ENCODE results near the gene GRIK3.

The GRIK3 gene

DNA sequence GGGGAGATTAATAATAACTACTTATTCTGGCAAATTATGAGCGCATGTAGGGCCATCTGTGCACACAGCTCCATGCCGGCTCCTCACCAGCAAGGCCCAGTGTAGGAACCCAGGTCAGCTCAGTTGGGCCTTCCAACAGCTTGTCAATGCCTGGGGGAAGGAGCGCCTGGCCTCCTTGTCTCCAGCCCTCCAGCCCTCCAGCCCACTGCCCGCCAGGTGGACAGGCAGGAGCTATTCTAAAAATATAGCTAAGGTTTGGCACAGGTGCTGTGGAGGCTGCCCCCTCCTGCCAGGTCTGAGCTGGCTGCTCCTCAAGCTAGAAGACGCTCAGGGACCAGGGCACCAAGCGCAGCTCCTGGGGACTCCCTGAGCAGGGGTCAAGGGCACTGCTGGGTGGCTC lies 85.7 kb downstream of the GRIK3 start:
- DNase-seq (ENCODE audit: insufficient read length, low spot score) (no peak), FAIRE-seq (no peak)
- TF ChIP-seq, protein P1, sequence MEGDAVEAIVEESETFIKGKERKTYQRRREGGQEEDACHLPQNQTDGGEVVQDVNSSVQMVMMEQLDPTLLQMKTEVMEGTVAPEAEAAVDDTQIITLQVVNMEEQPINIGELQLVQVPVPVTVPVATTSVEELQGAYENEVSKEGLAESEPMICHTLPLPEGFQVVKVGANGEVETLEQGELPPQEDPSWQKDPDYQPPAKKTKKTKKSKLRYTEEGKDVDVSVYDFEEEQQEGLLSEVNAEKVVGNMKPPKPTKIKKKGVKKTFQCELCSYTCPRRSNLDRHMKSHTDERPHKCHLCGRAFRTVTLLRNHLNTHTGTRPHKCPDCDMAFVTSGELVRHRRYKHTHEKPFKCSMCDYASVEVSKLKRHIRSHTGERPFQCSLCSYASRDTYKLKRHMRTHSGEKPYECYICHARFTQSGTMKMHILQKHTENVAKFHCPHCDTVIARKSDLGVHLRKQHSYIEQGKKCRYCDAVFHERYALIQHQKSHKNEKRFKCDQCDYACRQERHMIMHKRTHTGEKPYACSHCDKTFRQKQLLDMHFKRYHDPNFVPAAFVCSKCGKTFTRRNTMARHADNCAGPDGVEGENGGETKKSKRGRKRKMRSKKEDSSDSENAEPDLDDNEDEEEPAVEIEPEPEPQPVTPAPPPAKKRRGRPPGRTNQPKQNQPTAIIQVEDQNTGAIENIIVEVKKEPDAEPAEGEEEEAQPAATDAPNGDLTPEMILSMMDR (IDR thresholded peaks at IDR 0.05; ENCODE audit: insufficient read depth, missing control alignments) = no peak

DNA sequence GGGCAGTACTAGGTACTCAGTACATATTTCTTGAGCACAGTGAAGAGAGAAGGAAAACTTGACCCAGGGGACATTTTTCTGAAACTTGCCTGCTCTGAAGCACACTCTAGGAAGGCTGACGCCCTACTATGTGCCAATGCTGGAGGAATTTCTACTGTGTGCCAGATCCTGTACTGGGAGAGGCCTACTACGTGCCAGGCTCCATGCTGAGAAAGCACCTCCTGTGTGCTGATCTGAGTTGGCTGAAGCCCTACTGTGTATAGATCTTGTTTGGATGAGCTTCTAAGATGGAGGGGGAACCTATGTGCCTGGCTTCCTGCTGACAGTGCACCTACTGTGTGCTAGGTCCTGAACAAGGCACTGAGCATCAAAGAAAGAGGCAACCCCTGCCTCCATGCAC lies 86.2 kb downstream of the GRIK3 start:
- FAIRE-seq (no peak), DNase-seq (ENCODE audit: insufficient read length, low spot score) (no peak)
- TF ChIP-seq, protein P1 (IDR thresholded peaks at IDR 0.05; ENCODE audit: insufficient read depth, missing control alignments) = no peak

DNA sequence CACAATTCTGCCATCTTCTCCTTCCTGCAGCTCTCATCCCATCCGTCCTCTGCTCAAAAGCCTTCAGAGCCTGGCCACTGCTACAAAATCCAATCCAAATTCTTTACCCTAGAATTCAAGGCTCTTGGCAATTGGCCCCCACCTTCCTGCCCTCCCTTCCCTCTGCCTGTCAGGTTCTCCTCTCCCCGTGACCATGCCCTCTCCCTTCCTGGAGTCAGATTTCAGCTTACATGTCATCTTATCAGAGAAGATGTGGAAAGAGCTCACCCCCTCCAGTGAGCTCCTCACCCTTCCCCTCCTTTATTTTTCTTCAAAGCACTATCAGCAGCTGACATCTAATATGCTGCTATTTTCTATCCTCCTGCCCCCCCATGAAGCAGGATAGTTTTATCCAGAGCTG lies 86.9 kb downstream of the GRIK3 start:
- no peak for FAIRE-seq

DNA sequence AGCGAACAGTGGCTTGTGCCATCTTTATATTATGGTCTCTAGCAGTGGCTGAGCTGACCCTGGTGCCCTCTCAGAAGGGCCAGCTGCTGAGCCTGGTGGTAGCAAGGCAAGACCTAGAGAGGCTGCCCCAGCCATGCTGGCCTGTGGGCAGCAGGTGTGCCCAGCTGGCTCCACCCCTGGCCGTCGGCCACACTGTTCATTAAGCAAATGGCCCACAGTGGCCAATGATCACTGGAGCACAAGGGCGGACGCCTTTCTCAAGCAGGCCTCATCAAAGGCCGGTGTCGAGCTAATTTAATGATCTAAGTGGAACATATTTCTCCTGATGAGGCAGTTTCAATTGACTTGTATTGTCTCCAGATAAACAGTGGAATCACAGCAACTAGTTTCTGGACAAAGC lies 89.4 kb downstream of the GRIK3 start:
- DNase-seq (ENCODE audit: insufficient read length, low spot score) (no peak), FAIRE-seq (no peak)
- TF ChIP-seq, protein P1 (IDR thresholded peaks at IDR 0.05; ENCODE audit: insufficient read depth, missing control alignments) = no peak

More for the DNA sequence above, 86.9 kb downstream of the GRIK3 start:
- DNase-seq (ENCODE audit: insufficient read length, low spot score) = no peak
- TF ChIP-seq, protein P1 (IDR thresholded peaks at IDR 0.05; ENCODE audit: insufficient read depth, missing control alignments) = no peak

DNA sequence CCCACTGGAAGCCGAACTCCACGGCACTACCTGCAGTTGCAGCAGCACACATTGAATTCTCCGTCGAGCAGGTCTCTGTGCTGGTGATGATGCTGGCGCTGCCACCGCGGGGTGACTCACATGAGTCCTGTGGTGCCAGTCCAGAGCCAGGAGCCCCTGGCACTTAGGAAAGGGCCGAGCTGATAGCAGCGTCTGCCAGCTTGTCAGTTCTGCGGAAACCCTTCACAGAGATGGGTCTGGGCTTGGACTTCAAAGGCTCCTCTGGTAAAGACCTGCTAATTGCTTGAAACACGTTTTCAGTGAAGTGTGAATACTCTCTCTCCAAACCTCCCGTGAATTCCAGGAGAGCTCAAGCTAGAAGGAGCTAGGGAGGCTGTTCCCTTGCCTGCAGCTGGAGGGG lies 92.2 kb downstream of the GRIK3 start:
- FAIRE-seq (no peak), DNase-seq (ENCODE audit: insufficient read length, low spot score) (no peak)
- TF ChIP-seq, protein P1 (IDR thresholded peaks at IDR 0.05; ENCODE audit: insufficient read depth, missing control alignments) = no peak

DNA sequence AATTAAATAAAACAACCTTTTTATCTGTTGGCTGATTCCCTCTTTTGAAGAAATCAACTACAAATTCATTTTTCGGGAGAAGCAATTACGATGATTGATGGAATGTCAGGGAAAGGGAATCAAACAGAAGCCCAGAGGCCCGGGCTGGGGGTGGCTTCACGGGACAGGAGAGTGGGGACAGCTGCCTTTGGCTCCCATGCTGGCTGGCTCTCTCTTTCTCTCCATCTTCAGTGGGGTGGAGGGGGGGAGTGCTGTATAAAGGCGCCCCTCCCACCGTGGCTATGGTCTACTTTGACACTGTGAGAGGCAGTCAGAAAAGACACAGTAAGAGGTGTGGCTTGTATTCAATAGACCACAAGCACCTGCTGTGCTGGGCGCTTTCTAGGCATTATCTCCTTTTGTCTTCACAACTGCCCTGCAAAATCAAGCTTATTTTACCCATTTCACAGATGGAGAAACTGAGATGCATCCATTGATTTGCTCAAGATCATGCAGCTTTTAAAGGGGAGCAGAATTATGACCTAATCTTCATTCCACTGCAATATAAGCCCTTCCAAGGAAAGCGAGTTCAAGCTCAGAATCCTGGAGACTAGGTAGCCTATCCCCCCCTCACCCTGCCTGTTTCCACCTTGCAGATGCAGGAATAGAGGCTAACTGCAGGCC lies 92.9 kb downstream of the GRIK3 start:
- DNase-seq (ENCODE audit: insufficient read length, low spot score) = no peak

DNA sequence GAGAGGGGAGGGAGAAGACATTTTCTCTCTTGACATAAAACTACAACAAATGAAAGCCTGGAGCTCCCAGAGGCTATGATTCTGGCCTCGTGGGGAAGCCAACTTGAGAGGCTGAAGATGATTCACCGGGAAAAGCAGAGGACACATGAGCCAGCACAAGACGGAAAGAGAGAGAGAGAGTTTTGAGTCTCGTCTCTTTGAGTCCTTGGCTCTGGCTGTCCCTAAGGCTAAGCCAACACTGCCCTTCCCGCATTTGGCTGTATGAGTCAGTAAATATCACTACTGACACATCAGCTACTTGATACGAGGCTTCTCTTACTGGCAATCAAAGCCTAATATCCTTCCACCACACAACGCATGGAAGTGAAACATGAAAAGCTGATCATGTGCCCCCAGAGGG lies 95.5 kb downstream of the GRIK3 start:
- FAIRE-seq = no peak
- TF ChIP-seq, protein P1 (IDR thresholded peaks at IDR 0.05; ENCODE audit: insufficient read depth, missing control alignments) = no peak
- DNase-seq (ENCODE audit: insufficient read length, low spot score) = no peak

More for the DNA sequence above, 92.9 kb downstream of the GRIK3 start:
- no peak for FAIRE-seq
- TF ChIP-seq, protein P1 (IDR thresholded peaks at IDR 0.05; ENCODE audit: insufficient read depth, missing control alignments) = no peak
